Tibial artery (tissue), 4 donors: ENCODE results near the gene PTPRS.

ENCODE experiments used
- DNase-seq, 2 donors: peaks; one replicate each; pipeline ENCODE4 v3.0.0-alpha.2; 2019
- H3K27ac ChIP-seq, 2 donors: fragments of 200-600 bp; sonication (generic) in 1 of 2; 1 replicate in 1 of 2; 2 replicates in 1 of 2; pipeline ENCODE4 v1.5.1; 2018 to 2019; ENCODE audit warnings: mild to moderate bottlenecking in 1 of 2
- H3K27me3 ChIP-seq, 2 donors: fragments of 200-600 bp; sonication (generic) in 1 of 2; one replicate each; pipeline versions ENCODE4 v1.5.1 to v1.6.0; 2016 to 2019
- H3K36me3 ChIP-seq, 3 donors: fragments of 200-600 bp; sonication (generic) in 2 of 3; one replicate each; pipeline ENCODE4 v1.5.1; 2016 to 2019; ENCODE audit warnings: mild to moderate bottlenecking in 2 of 3
- H3K4me1 ChIP-seq, 4 donors: fragments of 200-600 bp; sonication (generic) in 2 of 4; 1 replicate in 3 of 4; 2 replicates in 1 of 4; pipeline ENCODE4 v1.5.1; 2016 to 2019
- H3K4me3 ChIP-seq, 2 donors: fragments of 200-600 bp; sonication (generic) in 1 of 2; 1 replicate in 1 of 2; 2 replicates in 1 of 2; pipeline ENCODE4 v1.5.1; 2018 to 2019; ENCODE audit warnings: mild to moderate bottlenecking in 2 of 2
- H3K9me3 ChIP-seq, 3 donors: fragments of 200-600 bp; sonication (generic) in 1 of 3; one replicate each; pipeline ENCODE4 v1.5.1; 2016 to 2019
- CTCF ChIP-seq, 2 experiments: fragments of 200-600 bp in 1 of 2; fragments of 450-650 bp in 1 of 2; IDR thresholded peaks; one replicate each; pipeline ENCODE4 v1.5.1; 2017 to 2019; ENCODE audit warnings: antibody characterized with exemption in 2 of 2, mild to moderate bottlenecking in 1 of 2, moderate library complexity in 1 of 2
- intact Hi-C: fragments of 100-400 bp; cut with DNase I; formaldehyde crosslinking; loops from one replicate; pipeline ENCODE4 v1.15.0; 2023; ENCODE audit warnings: low total_unique reads

The PTPRS gene

GRCh38 chr19:5323475-5323811 is 17.2 kb downstream of the PTPRS start:
- Histone ChIP-seq H3K4me3 (no peak overlapping the region), H3K4me1 (peaks cover 0 to 8% (median 6%) of the 10 kb centered on the region in 4 donors), H3K36me3 (no peaks in the 10 kb centered on the region), H3K27me3 (peaks cover 0 to 59% of the 10 kb centered on the region in 2 donors), H3K9me3 (peaks cover 0 to 12% (median 8%) of the 10 kb centered on the region in 3 donors), H3K27ac (no peak overlapping the region)
- no peak for DNase-seq
- TF ChIP-seq CTCF (IDR thresholded peaks at IDR 0.05), result no peak
- intact Hi-C loops, result no loop called here

GRCh38 chr19:5321851-5322681 is 18.5 kb downstream of the PTPRS start:
- TF ChIP-seq CTCF (IDR thresholded peaks at IDR 0.05), result no peak
- Histone ChIP-seq H3K27ac (no peak overlapping the region), H3K4me3 (no peak overlapping the region), H3K27me3 (peaks cover 0 to 45% of the 10 kb centered on the region in 2 donors), H3K9me3 (peaks cover 0 to 12% (median 8%) of the 10 kb centered on the region in 3 donors), H3K36me3 (no peaks in the 10 kb centered on the region), H3K4me1 (peaks cover 0 to 8% (median 6%) of the 10 kb centered on the region in 4 donors)
- no peak for DNase-seq
- intact Hi-C loops, result no loop called here

- Histone ChIP-seq H3K4me1 (peaks cover 0 to 8% (median 6%) of the 10 kb centered on the region in 4 donors), H3K9me3 (peaks cover 0 to 12% (median 8%) of the 10 kb centered on the region in 3 donors), H3K36me3 (no peaks in the 10 kb centered on the region), H3K4me3 (no peak overlapping the region), H3K27me3 (peaks cover 0 to 42% of the 10 kb centered on the region in 2 donors), H3K27ac (no peak overlapping the region)
- DNase-seq, result no peak
- intact Hi-C loops, result no loop called here
- no peak for TF ChIP-seq CTCF (IDR thresholded peaks at IDR 0.05)
Measured at GRCh38 chr19:5321066-5321642, 19.5 kb downstream of the PTPRS start.

- intact Hi-C loops, result no loop called here
- H3K36me3 ChIP-seq, result no peaks in the 10 kb centered on the region
- H3K27ac ChIP-seq, result no peak overlapping the region
Measured at GRCh38 chr19:5319516-5319915, 21.1 kb downstream of the PTPRS start.

GRCh38 chr19:5318306-5318705 is 22.3 kb downstream of the PTPRS start:
- DNase-seq, result no peak
- H3K27ac ChIP-seq, result no peak overlapping the region
- H3K4me1 ChIP-seq, result peaks cover 0 to 8% (median 6%) of the 10 kb centered on the region in 4 donors
- no peaks in the 10 kb centered on the region for H3K36me3 ChIP-seq
- H3K27me3 ChIP-seq, result peaks cover 0 to 33% of the 10 kb centered on the region in 2 donors
- no peaks in the 10 kb centered on the region for H3K9me3 ChIP-seq
- TF ChIP-seq CTCF (IDR thresholded peaks at IDR 0.05), result no peak
- no peak overlapping the region for H3K4me3 ChIP-seq
- intact Hi-C loops, result no loop called here

More at GRCh38 chr19:5319516-5319915, 21.1 kb downstream of the PTPRS start:
- DNase-seq, result no peak
- Histone ChIP-seq H3K27me3 (peaks cover 0 to 38% of the 10 kb centered on the region in 2 donors), H3K4me1 (peaks cover 0 to 8% (median 6%) of the 10 kb centered on the region in 4 donors), H3K9me3 (peaks cover 0 to 4% (median under 1%) of the 10 kb centered on the region in 3 donors), H3K4me3 (no peak overlapping the region)
- TF ChIP-seq CTCF (IDR thresholded peaks at IDR 0.05), result no peak
